Measurements from ENCODE around the gene CCR4.
"Not testable (repeated sequence)": the region's sequence is repeated elsewhere in the genome, so short reads cannot be mapped to it uniquely, and the experiment has no call there.

The CCR4 gene

GRCh38 chr3:32952369-32953077 lies 1.1 kb downstream of the CCR4 start:
- DNase-seq (ENCODE audit: low read depth in 2 of 2): no peak

- no peak for DNase-seq (ENCODE audit: low read depth in 2 of 2)
Observed at GRCh38 chr3:32954506-32954905, 3.1 kb downstream of the CCR4 start.

GRCh38 chr3:32956750-32957570 lies 5.5 kb downstream of the CCR4 start:
- DNase-seq (ENCODE audit: low read depth in 2 of 2): no peak

- DNase-seq (ENCODE audit: low read depth in 2 of 2): no peak
Observed at GRCh38 chr3:32958509-32958908, 7.1 kb downstream of the CCR4 start.

- no peak for DNase-seq (ENCODE audit: low read depth in 2 of 2)
Observed at GRCh38 chr3:32959371-32959770, 7.9 kb downstream of the CCR4 start.

GRCh38 chr3:32960404-32961170 lies 9.1 kb downstream of the CCR4 start:
- DNase-seq (ENCODE audit: low read depth in 2 of 2): no peak

GRCh38 chr3:32961189-32961715 lies 9.8 kb downstream of the CCR4 start:
- no peak for DNase-seq (ENCODE audit: low read depth in 2 of 2)

GRCh38 chr3:32963871-32964270 lies 12.4 kb downstream of the CCR4 start:
- no peak for DNase-seq (ENCODE audit: low read depth in 2 of 2)

- DNase-seq (ENCODE audit: low read depth in 2 of 2): not testable (repeated sequence)
Observed at GRCh38 chr3:32964781-32965180, 13.3 kb downstream of the CCR4 start.

GRCh38 chr3:32965617-32966213 lies 14.3 kb downstream of the CCR4 start:
- not testable (repeated sequence) for DNase-seq (ENCODE audit: low read depth in 2 of 2)

- not testable (repeated sequence) for DNase-seq (ENCODE audit: low read depth in 2 of 2)
Observed at GRCh38 chr3:32966627-32967026, 15.2 kb downstream of the CCR4 start.

- no peak for DNase-seq (ENCODE audit: low read depth in 2 of 2)
Observed at GRCh38 chr3:32968166-32968919, 16.9 kb downstream of the CCR4 start.

GRCh38 chr3:32968920-32969389 lies 17.5 kb downstream of the CCR4 start:
- DNase-seq (ENCODE audit: low read depth in 2 of 2): no peak

GRCh38 chr3:32969656-32970055 lies 18.2 kb downstream of the CCR4 start:
- no peak for DNase-seq (ENCODE audit: low read depth in 2 of 2)

GRCh38 chr3:32971291-32971690 lies 19.8 kb downstream of the CCR4 start:
- DNase-seq (ENCODE audit: low read depth in 2 of 2): not testable (repeated sequence)

- DNase-seq (ENCODE audit: low read depth in 2 of 2): no peak
Observed at GRCh38 chr3:32972482-32973146, 21.2 kb downstream of the CCR4 start.

- no peak for DNase-seq (ENCODE audit: low read depth in 2 of 2)
Observed at GRCh38 chr3:32973982-32974381, 22.5 kb downstream of the CCR4 start.

- DNase-seq (ENCODE audit: low read depth in 2 of 2): no peak
Observed at GRCh38 chr3:32975891-32976595, 24.6 kb downstream of the CCR4 start.

- no peak for DNase-seq (ENCODE audit: low read depth in 2 of 2)
Observed at GRCh38 chr3:32977861-32978260, 26.4 kb downstream of the CCR4 start.

- no peak for DNase-seq (ENCODE audit: low read depth in 2 of 2)
Observed at GRCh38 chr3:32978331-32978730, 26.9 kb downstream of the CCR4 start.

Measured in stimulated activated CD8-positive, alpha-beta memory T cell treated with anti-CD3 and anti-CD28 coated beads, Interleukin-7, amount 100 ng/mL, for 4 hours (primary cell).